ENCODE measurements around the gene SCYL1.
A peak's percentile ranks its signal among the peaks of the same experiment; 100 is the strongest.

Gene SCYL1

GRCh38 chr11:65524741-65525545, at the start of gene SCYL1:
SCYL1 (plus strand) TSS chr11:65525083; CDS start chr11:65525154, 71 bp downstream.
- DNase-seq (ENCODE audit: low spot score): peak; percentile 77

- peak; percentile 30 for DNase-seq (ENCODE audit: low spot score)
Observed at GRCh38 chr11:65476632-65477148, 48.2 kb upstream of the SCYL1 start.

GRCh38 chr11:65477149-65477965, 47.5 kb upstream of the SCYL1 start:
- DNase-seq (ENCODE audit: low spot score): peak; percentile 96

GRCh38 chr11:65478388-65479183, 46.3 kb upstream of the SCYL1 start:
- peak; percentile 71 for DNase-seq (ENCODE audit: low spot score)

GRCh38 chr11:65479184-65480145, 45.4 kb upstream of the SCYL1 start:
- peak; percentile 87 for DNase-seq (ENCODE audit: low spot score)

- no peak for DNase-seq (ENCODE audit: low spot score)
Observed at GRCh38 chr11:65482306-65482850, 42.5 kb upstream of the SCYL1 start.

- DNase-seq (ENCODE audit: low spot score): no peak
Observed at GRCh38 chr11:65485920-65486219, 39.0 kb upstream of the SCYL1 start.

GRCh38 chr11:65486570-65487466, 38.1 kb upstream of the SCYL1 start:
- DNase-seq (ENCODE audit: low spot score): no peak

- peak; percentile 100 for DNase-seq (ENCODE audit: low spot score)
Observed at GRCh38 chr11:65487467-65488272, 37.2 kb upstream of the SCYL1 start.

GRCh38 chr11:65488273-65489034, 36.4 kb upstream of the SCYL1 start:
- peak; percentile 83 for DNase-seq (ENCODE audit: low spot score)

GRCh38 chr11:65489035-65489705, 35.7 kb upstream of the SCYL1 start:
- peak; percentile 94 for DNase-seq (ENCODE audit: low spot score)

GRCh38 chr11:65489706-65490320, 35.1 kb upstream of the SCYL1 start:
- peak; percentile 21 for DNase-seq (ENCODE audit: low spot score)

- DNase-seq (ENCODE audit: low spot score): peak; percentile 30
Observed at GRCh38 chr11:65491163-65491465, 33.8 kb upstream of the SCYL1 start.

GRCh38 chr11:65491614-65492386, 33.1 kb upstream of the SCYL1 start:
- peak; percentile 98 for DNase-seq (ENCODE audit: low spot score)

- DNase-seq (ENCODE audit: low spot score): no peak
Observed at GRCh38 chr11:65492387-65492636, 32.6 kb upstream of the SCYL1 start.

- peak; percentile 96 for DNase-seq (ENCODE audit: low spot score)
Observed at GRCh38 chr11:65492637-65493366, 32.1 kb upstream of the SCYL1 start.
